ENCODE measurements around the gene BRD4. TPM values are rescaled to one million over a fixed set of nuclear protein-coding genes. Genes with fewer than 3 reads are reported as not detected.

BRD4 gene
- total and polyA plus RNA-seq, 2 donors (not counting 3 experiments of a cell fraction or from before 2014, with no cell fraction given) = 14.9 to 125 TPM

- dilution Hi-C loops (cut with MboI; ENCODE audit: extremely low pct_ligation_motif_present, low sequenced_read_pairs) (no loop called here), intact Hi-C loops (cut with micrococcal nuclease) (no loop called here)
- POLR2A ChIA-PET = no interaction called here
- Histone ChIP-seq H4K20me1 (replicated peaks; ENCODE audit: control insufficient read depth, extremely low read depth, insufficient read depth, low read length) (peaks cover 32% of the 10 kb centered on the region), H3K9ac (replicated peaks; ENCODE audit: extremely low read depth, insufficient read depth, low read length) (no peak overlapping the region), H3K36me3 (ENCODE audit: control insufficient read depth in 2 of 2, extremely low read depth in 1 of 2, insufficient read depth in 2 of 2, low read length in 2 of 2) (no peaks in the 10 kb centered on the region), H3K9me1 (replicated peaks; ENCODE audit: control insufficient read depth, extremely low read depth, insufficient read depth, low read length) (no peaks in the 10 kb centered on the region), H3K4me3 (replicated peaks in 1 of 3; ENCODE audit: insufficient read depth in 1 of 3, low read depth in 1 of 3, low read length in 3 of 3) (no peak overlapping the region), H2AFZ (ENCODE audit: low read depth, low read length) (no peak overlapping the region), H3K4me1 (ENCODE audit: control insufficient read depth, extremely low read depth, insufficient read depth, low read length) (no peaks in the 10 kb centered on the region), H3K4me2 (ENCODE audit: insufficient read depth, low read length) (no peak overlapping the region), H3K79me2 (ENCODE audit: control insufficient read depth, insufficient read depth, low read length) (peaks cover 98% of the 10 kb centered on the region), H3K27ac (ENCODE audit: insufficient read depth, low read depth, low read length) (no peak overlapping the region), H3K9me3 (replicated peaks; ENCODE audit: control insufficient read depth, insufficient read depth, low read length) (no peaks in the 10 kb centered on the region), H3K27me3 (ENCODE audit: control insufficient read depth in 2 of 2, insufficient read depth in 2 of 2, low read length in 2 of 2) (no peaks in the 10 kb centered on the region)
- TF ChIP-seq JUN (IDR thresholded peaks at IDR 0.05; ENCODE audit: borderline replicate concordance, insufficient read depth, insufficient read length, low read depth) = no peak
- no peak for TF ChIP-seq CTCF (IDR thresholded peaks at IDR 0.05; ENCODE audit: extremely low read depth in 1 of 2, insufficient read depth in 1 of 2, low read depth in 1 of 2, low read length in 2 of 2)
- TF ChIP-seq GATA2 (IDR thresholded peaks at IDR 0.05; ENCODE audit: insufficient read depth, insufficient read length, low read depth, low read length) = no peak
- no peak for TF ChIP-seq FOS (IDR thresholded peaks at IDR 0.05; ENCODE audit: borderline replicate concordance, insufficient read depth, low read length)
- no peak for TF ChIP-seq MAX (IDR thresholded peaks at IDR 0.05; ENCODE audit: insufficient read depth, insufficient read length)
- no peak for TF ChIP-seq MYC (IDR thresholded peaks at IDR 0.05; ENCODE audit: low read depth, low read length)
- FAIRE-seq (no peak), DNase-seq (ENCODE audit: low read depth, low spot score) (no peak)
- BruUV-seq (replicated peaks) = no TSS peak
- CTCF ChIA-PET = no interaction called here
Observed at GRCh38 chr19:15305582-15306334, 26.6 kb downstream of the BRD4 start.
